Suppressor macrophage treated with lipopolysaccharide for 4 hours (primary cell): ENCODE results near the gene FYB1.
A peak's percentile ranks its signal among the peaks of the same experiment; 100 is the strongest.

Experiments used
- DNase-seq: peaks from one replicate; pipeline ENCODE4 v3.0.0-alpha.2; 2020

The FYB1 gene

DNA sequence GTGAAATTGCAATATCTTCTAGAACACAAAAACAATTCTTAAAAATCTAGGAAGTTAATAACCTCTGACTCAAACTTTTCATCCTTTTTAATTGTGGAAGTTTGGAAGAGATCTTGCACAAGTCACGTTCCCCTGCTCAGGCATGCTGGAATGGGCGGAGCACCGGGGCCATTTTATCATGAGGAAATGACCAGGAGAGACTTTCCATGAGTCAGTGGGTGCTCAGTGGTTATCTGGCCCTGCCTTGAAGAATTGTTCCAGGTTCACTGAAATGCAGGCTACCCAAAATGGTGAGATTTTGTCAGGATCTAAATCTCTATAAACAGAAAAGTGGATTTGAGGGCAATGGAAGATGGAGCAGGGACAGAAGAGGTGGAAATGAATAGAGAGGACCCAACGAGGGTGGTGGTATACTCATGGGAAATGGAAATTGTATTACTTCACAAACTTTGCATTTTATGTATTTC, 61.2 kb downstream of the FYB1 start:
- peak; percentile 83 for DNase-seq

DNA sequence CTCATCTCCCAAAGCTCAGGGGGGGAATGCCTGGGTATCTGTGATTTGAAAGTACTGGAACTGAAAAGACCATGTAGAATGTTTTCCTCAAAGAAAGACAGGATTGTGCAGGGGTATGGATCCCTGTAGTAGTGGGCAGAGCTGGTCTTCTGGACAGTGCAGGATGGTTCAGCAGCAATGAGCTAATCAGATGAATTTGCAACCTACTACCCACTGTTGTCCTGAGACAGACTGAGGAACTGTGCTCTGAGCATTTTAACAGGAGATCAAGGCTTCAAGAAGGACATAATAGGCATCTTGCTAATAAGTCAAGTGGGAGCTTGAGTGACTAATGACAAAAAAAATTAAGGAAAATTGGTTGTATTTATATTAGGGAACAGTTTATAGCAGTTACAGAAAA, 61.7 kb downstream of the FYB1 start:
- no peak for DNase-seq

GRCh38 chr5:39156082-39156481, 63.3 kb downstream of the FYB1 start:
- DNase-seq, result no peak

- peak; percentile 75 for DNase-seq
These were observed 67.6 kb downstream of the FYB1 start for GRCh38 chr5:39151745-39152144.

DNA sequence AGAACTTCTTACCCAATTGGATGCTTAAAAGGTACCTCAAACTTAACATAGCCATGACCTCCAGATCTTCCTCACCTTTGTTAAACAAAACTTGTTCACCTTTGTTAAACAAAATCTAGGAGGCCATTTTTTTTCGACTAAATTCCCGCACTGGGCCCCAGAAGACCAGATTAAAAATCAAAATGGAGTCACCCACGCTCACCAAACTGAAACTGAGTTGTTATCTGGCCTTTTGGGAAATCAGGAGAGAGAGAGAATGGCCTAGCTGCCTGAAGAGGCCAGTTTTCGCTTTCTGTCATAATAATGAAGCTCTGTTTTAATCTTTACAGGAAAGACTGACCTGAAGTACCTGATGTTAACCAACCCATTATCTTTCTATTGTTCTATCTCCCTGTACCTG, 69.4 kb downstream of the FYB1 start:
- DNase-seq, result no peak

- peak; percentile 29 for DNase-seq
These were observed 70.3 kb downstream of the FYB1 start for GRCh38 chr5:39148983-39149534.

GRCh38 chr5:39146831-39147540, 72.4 kb downstream of the FYB1 start:
- DNase-seq, result no peak

DNA sequence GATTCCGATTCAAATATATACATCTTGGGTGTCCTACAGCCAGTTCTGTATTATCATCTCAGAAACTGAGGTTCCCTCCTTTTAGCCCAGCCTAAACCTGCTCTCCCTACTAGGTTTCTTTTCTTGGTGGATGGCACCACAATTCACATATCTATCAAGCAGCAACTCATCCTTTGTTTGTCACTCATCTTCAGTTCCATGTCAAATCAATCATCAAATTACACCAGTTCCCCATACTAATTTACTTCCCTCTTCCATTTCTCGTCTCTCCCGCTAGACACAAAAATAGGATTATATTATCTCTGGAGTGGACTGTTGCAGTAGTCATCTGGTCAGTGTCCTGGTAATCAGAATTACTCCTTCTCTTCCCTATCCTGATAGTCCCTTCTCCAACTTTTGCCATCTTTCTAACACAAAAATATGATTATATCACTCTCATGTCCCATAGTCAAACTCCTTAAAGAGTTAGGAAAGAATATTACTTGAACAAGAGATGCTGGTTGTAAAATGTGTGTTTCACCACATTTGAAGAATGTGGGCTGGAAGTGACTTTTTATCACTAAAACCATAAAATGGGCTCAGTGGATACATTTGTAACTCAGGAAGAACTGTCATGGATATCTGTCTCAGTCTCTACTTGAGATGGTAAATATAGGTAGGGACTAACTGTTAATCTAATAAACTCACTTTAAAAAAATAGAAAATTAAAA, 76.1 kb downstream of the FYB1 start:
- DNase-seq, result peak; percentile 45

DNA sequence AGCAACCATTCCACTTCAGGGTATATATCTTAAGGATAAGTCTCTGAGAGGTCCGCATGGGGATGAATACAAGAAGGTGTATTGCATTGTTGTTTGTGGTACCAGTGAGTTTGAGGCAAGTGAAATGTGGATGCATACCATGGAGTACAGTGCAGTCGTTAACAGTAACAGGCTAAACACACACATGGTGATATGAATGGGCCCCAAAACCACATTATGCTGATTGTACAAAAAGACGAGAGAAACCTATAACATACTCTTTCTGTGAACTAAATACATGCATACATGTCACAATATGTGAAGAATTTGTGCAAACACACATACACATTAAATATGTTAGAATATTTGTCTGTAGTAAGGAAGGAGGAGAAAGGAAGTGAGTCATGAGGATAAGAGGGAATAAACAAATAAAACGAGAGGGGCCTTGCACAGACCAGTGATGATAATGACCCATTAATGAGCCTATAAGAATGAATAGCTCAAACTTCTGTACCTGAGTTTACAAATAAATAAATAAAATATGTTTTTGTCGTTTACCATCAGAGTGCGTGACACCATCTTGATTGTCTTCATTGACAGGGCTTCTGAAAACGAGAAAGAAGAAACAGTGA, 78.7 kb downstream of the FYB1 start:
- DNase-seq, result no peak

DNA sequence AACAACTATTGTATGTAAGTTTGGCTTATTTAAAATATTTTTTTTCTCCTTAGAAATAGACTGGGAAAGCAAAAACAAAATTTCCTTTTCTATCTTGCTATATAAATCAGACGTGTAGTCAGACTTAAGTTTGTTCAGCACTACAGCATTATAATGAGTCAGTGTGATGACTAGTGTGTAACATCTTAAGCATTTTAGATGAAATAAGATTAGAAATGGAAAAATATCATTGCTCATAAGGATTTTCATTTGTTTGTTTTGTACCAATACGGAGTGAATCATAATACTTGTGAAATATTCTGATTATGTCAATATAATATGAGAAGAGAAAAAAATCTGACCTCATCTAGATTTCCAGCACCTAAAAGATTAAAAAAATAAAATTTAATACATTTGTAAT, 80.5 kb downstream of the FYB1 start:
- peak; percentile 51 for DNase-seq

DNA sequence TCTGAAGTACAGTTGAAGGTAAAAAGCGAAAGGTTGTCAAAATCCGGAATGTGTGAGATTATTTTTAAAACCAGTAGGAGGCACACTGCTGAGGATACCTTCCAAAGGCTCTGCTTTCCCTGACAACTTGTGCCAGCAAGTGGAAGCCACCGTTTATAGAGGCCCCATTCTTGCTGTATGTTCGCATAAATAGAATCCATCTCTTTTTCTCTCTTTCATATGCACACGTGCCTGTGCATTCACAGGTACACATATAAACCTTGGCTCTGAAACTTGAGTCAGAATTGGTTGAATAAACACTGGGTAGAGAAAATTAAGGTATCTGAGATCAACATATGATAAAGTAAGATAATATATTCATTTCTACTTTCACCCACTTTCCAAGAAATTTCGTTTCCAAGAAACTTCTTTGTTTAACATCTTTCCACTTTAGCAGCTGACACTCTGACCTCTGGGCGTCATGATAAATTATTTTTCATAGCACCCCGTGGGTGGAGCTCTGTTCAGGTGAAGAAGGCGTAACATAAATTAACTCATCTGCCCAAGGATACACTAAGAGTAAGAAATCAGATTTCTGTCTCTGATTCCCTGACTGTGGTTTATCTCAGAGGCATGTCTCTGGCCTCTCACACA, 81.4 kb downstream of the FYB1 start:
- DNase-seq, result no peak

DNA sequence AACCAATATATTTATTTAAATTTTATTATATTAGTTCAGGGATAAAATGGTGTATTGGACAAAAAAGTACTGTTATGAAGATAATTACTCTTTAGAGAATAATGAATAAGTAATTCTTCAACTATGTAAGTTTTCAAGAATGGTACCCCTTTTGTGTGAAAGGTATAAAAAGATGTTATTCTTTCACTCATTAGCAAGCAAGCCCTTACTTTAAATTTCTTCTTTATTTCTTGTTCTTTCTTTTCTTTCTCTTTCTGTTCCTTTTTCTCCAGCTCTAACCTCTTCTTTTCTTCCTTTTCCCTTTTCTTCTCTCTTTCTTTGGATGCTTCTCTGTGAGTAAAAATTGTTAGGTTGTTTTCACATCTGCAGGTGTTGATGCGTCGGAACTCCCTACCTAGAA, 82.0 kb downstream of the FYB1 start:
- DNase-seq, result no peak

DNA sequence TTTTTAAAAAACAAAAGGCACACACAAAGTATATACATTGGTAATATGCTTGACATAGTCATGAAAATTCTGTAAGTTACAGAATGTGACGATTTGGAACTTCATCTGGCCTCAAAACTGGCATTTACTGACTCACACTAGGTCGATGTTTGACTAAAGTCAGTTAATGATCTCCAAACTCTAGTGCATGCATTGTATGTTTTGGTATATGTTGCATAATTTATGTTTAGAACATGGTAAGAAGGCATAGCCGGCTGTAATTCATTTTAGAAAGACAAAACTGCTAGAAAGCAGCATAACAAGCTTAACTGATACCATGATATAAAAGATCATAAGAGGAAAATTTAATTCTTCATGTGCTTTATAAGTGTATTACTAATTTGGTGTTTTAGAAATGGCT, 86.6 kb downstream of the FYB1 start:
- no peak for DNase-seq

- DNase-seq, result no peak
These were observed 87.3 kb downstream of the FYB1 start for GRCh38 chr5:39132128-39132447.

- DNase-seq, result no peak
These were observed 87.9 kb downstream of the FYB1 start for GRCh38 chr5:39131210-39132127.

GRCh38 chr5:39130716-39131115, 88.6 kb downstream of the FYB1 start:
- DNase-seq, result no peak

DNA sequence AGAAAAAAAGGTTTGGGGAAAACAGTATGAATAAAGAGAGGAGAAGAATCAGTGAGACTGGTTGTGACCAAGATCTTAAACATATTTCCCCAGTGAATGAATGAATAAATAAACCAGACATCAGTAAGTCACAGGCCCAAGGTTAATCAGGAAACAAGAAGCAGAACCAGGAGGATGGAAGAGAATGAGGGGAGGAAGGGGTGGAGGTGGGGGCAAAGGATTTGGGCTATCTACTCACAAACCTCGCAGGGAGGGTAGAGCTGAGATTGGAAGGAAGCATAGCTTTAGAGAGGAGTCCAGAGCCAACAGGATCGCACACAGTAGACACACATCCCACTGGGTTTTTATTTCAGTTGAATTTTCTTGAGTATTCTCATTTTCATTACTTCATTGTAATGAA, 97.4 kb downstream of the FYB1 start:
- no peak for DNase-seq

DNA sequence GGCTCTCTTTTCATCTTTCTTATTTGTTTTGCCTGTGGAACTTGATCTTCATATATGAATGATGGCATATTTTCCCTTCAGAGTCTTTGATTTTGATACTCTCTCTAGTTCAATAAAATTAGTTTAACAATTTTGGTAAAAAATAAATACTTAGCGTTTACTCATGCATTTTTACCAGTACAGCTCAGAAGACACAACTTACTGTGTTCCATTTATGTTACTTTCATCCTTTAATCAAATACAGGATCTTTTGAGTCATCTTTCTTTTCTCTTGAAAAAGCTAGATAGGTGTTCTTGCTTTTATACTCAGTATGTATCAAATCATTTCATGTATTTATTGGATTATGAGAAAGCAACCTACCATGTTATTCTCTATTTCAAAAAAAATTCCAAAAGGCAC, 98.0 kb downstream of the FYB1 start:
- no peak for DNase-seq

DNA sequence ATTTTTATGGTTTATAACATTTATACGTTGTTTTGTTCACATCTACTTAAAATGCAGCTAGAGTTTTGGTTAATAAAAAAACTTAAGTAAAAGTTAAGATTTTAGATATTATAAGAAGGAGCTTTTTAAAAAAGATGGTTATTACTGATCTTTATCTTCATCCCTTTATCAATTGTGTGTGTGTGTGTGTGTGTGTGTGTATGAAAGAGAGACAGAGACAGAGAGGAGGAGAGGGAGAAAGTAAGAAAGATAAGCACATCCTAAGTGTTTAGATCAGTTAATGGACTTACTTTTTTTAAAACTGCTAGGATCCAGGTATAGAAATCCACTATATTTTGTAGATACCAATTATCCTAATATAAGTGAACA, 99.3 kb downstream of the FYB1 start:
- no peak for DNase-seq

- no peak for DNase-seq
These were observed 99.8 kb downstream of the FYB1 start for GRCh38 chr5:39119404-39120051.

DNA sequence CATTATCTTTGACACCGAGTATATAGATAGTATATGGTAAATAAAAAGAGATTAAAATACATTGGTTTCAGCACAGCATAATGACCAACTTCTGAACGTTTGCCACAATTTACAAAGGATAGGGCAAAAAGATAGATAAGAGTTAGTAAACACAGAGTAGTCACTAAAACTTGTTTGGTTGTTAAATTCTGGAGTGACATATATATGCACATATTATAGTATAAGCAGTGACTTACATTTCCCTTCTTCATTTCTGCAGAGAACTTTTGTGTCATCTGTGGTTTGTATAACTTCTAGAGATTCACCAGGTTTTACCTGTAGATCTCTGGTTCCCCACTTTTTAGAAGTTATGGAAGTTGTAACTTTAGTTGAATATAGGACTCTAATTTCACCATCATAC, 100.7 kb downstream of the FYB1 start:
- no peak for DNase-seq

DNA sequence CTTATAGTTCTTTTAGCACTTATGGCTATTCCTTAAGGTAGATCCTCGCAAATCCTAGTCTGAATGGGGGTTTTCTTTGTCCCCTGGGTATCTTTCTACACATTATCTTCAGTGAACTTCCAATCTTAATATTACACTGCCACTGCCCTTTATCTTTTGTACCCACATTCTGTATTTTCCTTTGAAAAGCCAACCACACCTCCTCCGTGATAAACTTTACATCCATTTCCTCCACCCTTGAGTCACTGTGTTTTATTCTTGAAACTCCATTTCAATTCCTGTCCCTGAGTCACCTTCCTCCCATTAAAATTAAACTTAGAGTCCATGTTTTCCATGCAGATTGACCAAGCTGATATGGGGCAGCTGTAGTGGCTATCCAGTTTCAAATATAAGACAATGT, 102.0 kb downstream of the FYB1 start:
- DNase-seq, result no peak
